Measurements from ENCODE around the gene ERN1.
A peak's percentile ranks its signal among the peaks of the same experiment; 100 is the strongest.

Gene ERN1

GRCh38 chr17:64157669-64158180 lies 27.8 kb upstream of the ERN1 start:
- no peak for DNase-seq

- no peak for DNase-seq
These were observed 26.7 kb upstream of the ERN1 start for GRCh38 chr17:64156670-64157069.

DNA sequence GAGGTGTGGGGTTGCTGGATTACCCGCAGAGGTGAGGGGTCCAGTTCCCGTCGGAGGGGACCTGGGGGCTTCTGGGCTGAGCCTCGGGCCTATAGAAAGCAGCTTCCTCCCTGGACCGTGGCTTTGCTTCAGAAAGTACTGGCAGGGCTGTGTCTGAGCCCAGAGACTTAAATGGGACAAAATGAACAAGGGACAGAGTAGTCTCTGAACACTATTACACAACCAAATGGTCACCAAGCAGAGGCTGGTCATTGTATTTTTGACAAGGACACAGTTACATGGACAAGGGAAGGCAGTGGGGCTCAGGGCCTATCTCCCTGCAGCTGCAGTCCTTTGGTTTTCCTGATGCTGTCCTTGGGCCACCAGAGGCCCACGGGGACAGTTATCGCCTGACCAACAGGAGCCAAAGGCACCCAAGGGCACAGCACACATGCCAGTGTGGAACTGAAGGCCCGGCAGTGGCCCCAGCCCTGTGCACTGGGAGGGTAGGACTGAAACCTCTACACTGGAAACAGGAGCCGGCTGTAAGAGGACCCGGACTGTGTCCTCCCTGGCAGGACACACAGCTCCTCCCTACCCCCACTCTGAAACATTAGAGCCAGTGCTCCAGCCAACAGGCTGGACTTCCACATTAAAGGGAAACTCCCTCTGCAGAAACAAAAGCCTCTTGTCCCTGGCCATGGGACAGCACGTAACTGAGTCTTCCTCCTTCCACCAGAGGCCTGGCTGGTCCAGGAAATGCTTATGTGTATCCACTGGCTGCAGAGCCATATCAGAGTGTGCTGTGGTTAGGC lies 26.0 kb upstream of the ERN1 start:
- DNase-seq = no peak

DNA sequence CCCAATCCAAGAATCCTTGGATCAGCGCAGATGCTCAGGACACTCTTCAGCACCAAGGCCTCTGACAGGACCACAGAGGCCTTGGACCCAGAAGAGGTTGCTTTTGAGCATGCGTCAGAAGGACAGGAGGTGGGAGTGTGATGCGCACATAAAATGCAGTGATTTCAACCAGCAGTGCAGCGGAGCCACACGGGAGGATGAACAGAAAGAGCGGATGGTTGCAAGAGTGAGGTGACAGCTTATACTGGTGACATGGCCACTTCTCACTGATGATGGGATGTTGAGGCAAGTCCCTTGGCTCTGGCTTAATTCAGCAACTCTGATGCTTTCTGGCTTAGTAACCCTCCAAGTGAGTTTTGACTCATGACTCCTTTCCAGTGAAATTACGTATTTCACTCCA lies 25.2 kb upstream of the ERN1 start:
- no peak for DNase-seq

GRCh38 chr17:64154717-64155116 lies 24.8 kb upstream of the ERN1 start:
- DNase-seq = no peak

DNA sequence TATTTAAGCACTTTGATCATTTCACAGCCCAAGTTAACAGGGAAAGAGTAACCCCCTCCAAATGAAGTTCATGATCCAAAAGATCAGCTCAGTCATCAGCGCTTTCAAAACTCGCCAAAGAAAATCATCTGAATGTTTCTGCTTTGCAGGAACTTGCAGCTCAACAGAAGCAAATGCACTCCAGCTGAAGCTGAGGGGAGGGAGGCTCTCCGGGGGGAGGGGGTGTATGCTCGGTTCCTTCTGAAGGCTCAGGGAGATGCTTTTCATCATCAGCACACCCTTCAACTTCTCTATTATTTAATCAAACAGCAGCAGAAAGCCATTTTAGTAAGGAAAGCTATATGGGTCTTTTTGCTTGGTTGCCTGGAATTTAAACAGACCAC lies 24.4 kb upstream of the ERN1 start:
- DNase-seq = no peak

DNA sequence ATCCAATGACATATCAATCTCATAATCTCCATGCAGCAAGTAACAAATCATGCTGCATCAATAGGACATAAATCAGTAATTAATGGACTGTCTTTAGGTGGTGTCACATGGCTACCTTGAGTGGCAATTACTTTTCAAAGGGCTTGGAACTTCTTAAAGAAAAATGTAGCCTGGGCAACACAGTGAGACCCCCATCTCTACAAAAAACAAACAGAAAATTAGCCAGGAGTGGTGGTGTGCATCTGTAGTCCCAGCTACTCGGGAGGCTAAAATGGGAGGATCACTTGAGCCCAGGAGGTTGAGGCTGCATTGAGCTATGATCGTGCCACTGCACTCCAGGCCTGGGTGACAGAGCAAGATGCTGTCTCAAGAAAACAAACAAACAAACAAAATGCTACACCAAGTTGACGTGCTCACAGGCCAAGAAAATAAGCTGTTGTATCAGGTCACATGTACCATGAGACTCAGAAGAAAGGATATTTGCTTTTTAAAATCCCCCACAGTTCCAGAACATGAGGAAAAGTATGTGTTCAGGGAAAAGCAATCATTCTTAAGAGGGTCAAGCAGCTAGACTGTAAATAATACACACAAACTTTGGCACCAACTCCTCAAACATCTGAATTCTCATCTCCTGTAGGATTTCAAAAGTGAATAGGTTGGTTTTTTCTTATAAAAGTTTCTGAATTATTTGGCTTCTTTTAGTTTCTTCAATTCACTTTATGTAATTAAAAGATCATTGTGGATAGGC lies 23.8 kb upstream of the ERN1 start:
- DNase-seq = no peak

- DNase-seq = no peak
These were observed 22.6 kb upstream of the ERN1 start for GRCh38 chr17:64152428-64153125.

DNA sequence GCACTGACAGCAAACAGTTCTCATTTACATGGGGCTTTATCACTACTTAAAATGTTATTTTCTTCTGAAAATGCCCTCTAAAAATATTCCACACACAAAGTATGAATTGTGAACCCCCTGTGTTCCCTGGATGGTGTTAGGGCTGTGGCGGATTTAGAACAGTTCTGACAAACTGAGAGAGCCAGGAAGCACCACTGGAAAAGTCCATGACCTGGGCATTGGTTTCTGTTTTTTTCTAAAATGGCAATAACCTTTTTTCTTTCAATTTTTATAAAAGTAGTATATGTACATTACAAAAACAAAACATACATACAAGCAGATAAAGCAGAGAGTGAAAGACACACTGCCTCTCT lies 21.0 kb upstream of the ERN1 start:
- DNase-seq = no peak

DNA sequence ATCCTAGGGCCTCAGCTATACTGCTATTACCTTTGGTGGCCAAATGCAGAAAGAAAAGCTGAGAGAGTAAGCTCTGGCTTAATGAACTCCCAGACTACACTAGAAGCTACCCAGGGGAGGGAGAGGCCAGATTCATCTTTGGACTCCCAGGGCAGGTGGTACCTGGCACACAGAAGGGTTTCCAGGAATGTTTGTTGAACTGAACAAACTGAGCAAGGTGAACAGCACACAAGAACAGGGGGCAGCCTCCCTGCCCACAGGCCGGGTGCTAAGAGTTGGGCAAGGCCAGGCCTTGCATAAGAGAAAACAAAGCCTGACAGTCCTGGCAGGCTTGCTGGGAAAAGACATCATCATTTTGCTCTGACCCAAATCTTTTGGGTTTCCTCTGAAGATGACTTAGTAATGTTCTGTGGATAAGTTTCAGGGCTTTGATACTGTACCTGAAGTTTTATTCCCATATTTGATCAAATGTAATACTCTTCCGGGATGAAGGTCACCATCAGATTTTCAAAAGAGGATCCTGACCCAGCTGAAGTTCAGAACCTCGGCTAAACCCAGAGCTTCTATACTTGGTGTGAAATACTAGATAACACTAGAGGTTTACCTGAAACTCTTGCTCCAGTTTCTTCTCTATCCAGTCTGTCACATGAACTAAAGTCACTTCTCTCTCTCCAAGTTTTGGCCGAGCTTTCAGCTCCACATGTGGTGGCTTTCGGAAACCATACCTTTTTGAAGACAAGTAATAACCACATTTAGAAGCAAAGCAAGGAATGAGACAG lies 20.5 kb upstream of the ERN1 start:
- no peak for DNase-seq

DNA sequence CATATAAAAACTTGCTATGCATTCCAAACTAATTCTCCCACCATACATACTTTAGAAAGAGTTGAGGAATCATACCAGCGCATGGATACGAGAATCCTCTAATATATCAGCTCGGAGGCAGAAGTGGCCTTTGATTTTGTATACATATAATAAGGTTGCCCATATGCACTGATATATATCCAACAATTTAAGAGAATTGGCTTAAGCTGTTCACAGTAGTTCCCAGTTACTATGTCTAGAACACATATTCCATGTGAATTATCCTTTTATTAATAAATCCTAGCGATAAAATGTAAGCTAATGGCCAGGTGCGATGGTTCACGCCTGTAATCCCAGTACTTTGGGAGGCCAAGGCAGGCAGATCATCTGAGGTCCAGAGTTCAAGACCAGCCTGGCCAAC lies 19.3 kb upstream of the ERN1 start:
- DNase-seq = no peak

DNA sequence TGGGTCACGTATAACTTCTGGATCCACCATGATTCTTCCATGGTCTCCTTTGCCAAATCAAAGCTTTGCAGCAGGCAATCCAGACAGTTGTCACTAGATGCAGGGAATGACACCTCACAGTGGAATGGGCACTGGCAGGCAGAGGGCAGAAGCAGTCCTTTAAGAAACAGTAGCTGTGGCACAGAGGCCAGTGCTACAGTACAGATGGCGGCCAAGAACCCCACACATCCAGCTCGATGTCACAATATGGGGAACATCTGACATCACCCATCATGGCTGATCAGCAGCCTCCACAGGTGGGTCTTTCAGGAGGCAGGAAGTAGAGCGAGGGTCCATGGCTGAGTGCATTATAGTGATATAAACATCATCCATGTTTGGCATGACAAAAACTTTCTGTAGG lies 18.8 kb upstream of the ERN1 start:
- no peak for DNase-seq

- no peak for DNase-seq
These were observed 18.2 kb upstream of the ERN1 start for GRCh38 chr17:64148017-64148631.

- DNase-seq = no peak
These were observed 17.4 kb upstream of the ERN1 start for GRCh38 chr17:64147110-64148016.

DNA sequence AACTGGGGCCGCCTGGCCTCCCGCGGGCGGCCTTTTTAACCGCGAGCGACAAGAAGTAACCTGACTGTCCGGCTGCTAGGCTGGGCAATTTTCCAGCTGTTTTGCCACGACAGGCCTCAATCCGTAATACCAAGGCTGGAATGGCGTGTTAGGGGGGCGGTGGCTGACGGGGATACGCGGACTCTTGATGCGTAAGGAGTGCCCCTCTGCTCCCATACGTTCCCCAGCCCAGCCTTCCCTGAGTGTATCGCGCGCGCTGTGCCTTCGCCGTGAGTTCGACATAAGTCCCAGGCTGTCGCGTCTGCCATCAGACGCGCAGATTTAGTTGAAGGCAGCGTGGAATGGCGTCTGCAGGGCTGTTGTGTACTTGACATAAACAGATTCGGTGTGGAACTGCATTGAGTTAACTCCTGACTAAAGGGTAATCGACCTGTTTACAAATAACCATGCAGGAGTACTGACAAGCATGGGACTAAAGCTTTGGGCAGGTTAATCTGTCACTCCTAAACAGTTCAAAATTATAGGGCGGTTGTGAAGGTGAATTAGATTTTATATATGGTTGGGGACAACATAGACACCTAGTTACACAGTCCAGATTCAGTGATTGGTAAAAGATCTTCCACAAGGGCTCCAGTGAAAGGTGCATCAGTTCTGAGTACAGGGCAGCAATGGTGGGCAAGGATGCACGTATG lies 16.6 kb upstream of the ERN1 start:
- DNase-seq = peak; percentile 61

- DNase-seq = peak; percentile 88
These were observed 15.9 kb upstream of the ERN1 start for GRCh38 chr17:64145751-64146417.

DNA sequence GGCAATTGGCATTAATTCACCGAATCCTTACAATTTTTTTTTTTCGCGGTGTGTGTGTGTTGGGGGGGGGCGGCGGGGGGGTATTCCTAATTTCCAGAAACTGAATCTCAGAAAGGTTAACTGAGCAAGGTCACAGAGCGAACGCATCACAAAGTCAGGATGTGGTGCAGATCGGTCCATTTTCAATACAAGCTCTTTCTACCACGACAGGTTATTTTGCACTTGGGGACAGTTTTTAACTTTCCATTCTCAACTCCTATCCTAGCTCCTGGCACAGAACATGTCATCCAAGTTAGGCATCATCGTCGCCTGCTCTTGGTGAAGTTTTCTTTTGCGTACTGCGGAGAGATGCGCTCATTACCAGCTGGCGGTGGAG lies 15.4 kb upstream of the ERN1 start:
- DNase-seq = no peak

- no peak for DNase-seq
These were observed 9.6 kb upstream of the ERN1 start for GRCh38 chr17:64139542-64139941.

DNA sequence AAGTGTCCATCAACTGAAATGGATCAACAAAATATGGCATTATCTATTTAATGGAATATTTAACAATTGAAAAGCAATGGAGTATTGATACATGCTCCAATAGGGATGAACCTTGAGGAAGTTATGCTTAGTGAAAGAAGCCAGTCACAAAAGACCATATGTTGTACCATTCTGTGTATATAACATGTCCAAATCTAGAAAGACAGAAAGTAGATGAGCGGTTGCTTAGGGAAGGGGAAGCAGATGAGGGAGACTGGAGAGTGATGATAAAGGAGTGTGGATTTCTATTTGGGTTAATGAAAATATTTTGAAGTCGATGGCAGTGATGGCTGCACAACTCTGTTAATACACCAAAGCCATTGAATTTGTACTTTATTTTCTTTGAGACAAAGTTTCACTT lies 8.5 kb upstream of the ERN1 start:
- DNase-seq = no peak

GRCh38 chr17:64135000-64135399 lies 5.1 kb upstream of the ERN1 start:
- no peak for DNase-seq
